Stimulated activated CD8-positive, alpha-beta memory T cell treated with anti-CD3 and anti-CD28 coated beads, Interleukin-15, amount 100 ng/mL, for 1 hour (primary cell): ENCODE measurements around the gene UROC1.
"Not testable (repeated sequence)": the region's sequence is repeated elsewhere in the genome, so short reads cannot be mapped to it uniquely, and the experiment has no call there.

Experiments used
- DNase-seq: peaks from one replicate; pipeline ENCODE4 v3.0.0-alpha.2; 2020; ENCODE audit warnings: low read depth

Gene UROC1

DNA sequence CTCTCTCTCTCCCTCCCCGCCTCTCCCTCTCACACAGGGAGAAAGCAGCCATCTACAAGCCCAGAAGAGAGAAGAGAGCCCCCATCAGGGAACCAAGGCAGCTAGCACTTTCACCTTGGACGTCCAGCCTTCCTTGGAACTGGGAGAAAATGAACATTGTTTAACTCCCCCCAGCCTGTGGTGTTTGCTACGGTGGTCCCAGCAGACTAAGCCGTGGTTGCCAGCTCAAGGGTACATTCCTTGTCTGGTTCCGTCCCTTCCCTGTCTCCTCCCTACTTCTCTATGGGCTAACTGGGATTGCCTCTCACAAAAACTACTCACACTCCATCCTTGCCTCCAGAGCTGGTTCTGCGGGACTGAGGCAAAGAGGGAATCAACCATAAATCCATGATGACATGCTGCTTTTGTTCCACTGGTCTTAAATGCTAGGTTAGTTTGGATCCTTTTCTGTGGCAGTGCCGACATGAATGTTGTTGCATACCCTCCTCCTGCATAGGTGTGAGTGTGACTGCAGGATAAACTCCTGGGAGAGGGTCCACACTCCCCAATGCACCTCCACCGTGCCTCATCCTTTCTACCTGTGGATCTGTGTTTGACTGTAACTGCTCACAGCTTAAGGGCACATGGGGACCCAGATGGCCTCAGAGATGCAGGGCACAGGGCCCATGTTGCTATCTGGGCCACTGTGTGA, 29.1 kb upstream of the UROC1 start:
- DNase-seq = no peak

DNA sequence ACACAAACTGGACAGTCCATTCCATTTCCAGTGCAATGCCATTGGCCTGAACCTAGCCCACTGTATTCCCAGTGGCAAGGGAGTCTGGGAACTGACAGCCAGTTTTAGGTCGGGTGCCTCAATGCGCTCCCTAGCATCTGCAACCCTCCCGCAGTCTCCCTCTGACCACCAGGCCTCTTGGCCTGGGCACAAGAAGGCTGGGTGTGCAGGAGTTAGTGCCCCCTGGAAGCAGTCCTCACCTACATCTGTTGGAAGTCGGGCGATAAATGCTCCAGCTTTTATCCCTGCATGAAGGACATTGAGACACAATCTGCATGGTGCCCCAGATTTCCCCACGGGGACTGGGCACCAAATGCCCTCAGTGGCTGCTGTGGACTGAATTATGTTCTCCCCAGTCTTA, 28.4 kb upstream of the UROC1 start:
- DNase-seq = no peak

DNA sequence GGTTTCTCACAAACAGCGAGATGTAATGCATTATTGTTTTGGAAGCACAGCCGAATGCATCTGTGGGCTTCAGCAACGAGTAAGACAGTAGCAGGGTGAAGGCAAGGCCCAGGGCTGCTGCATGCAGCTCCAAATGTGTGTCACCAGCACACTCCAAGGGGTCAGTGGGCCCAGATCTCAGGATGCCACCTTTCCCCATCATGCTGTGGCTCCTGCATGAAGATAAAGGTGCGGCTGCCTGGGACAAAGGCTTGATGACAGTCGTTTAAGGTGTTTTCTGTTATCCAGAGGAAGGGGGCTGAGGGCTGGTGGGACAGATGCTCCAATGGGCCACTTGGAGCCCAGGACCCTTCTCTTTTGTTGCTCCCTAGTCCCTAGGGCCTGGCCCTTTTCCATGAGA, 28.0 kb upstream of the UROC1 start:
- no peak for DNase-seq

DNA sequence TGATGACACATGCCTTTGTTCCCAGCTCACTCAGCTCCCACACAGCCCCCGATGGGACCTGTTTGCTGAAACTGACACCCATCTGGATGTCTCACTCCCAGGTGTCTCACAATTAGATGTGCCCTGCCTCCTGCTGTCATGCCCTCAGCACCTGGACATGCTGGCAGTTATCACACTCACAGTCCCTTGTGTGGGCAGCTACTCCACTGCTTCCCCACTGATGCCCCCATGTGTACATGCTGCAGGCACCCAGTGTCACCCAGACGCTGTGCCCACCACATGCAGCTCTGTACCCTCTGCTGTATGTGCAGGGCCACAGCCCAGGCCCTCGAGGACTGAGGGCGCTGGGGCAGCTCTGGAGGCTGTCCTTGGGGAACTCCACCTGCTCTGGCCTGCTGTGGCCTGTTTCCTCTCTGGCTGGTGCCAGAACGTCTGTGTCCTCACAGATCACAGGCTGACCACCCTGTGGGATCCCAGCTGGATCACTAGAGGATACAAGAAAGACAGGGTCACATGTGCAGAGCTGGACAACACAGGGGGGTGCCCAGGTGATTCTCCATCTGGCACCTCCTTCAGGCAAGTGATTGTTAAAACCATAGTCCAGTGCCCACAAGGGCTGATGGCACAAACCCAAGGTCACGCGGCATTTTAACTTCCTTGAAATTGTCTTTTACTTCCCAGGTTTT, 27.2 kb upstream of the UROC1 start:
- DNase-seq = no peak

DNA sequence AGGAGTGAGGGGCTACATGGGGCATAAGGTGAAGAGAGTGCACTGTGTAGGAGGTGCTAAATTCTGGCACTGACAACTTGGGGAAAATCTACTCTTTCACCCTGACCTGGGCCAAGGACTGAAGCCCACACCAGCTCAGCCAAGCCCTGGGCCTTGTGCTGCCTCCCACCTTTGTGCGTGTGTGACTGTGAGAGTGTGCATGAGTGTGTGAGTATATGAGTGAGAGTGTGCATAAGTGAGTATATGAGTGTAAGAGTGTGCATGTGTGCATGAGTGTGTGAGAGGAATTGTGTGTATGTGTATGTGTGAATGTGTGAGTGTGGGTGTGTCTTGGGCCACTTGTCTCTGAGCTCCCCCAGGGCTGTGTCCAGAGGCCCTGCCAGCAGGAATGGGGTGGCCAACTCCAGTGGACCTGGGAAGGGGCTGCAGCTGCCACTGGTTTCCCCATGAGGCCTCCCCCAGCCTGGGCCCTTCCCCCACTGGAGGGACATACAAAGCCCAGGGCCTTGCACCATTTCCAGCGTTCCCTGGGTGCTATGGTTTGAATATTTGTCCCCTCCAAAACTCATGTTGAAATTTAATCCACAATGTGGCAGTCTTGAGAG, 26.0 kb upstream of the UROC1 start:
- no peak for DNase-seq

DNA sequence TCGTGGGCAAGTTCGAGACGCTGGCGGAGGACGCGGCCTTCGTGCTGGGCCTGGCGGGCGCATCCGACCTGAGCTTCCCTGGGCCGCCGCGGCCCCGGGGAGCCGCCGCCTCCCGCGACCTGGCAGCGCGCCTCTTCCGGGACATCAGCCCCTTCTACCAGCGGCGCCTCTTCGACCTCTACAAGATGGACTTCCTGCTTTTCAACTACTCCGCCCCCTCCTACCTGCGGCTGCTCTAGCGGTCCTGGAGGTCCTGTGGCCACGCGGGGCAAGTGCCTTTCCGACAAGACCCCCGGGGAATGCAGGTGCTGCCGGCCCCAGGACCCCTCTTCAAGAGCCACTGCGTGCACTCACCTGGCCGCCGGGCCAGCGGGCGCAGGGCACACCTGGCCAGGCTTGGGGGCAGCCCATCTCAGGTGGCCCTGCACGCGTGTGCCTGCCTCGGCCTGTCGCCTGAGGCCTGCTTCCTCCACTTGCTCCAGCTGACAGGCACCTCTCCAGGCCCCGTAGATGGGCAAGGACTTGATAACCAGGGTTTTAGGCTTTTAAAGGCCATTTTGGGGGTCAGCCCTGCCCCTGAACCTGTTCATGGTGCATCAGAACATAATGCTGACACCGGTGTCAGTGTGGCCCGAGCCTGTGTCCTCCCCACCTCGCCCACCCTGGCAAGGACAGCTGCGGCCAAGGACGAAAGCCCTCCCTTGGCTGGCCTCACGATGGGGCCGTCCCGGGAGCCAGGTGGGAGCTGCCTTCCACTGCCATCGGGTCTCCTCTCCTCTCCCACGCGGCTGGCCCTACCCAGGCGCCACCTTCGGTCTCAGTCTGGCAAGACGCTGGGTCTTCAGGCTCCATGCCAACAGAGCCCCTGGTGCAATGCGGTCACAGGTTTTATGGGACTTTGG, 25.0 kb upstream of the UROC1 start:
- no peak for DNase-seq

DNA sequence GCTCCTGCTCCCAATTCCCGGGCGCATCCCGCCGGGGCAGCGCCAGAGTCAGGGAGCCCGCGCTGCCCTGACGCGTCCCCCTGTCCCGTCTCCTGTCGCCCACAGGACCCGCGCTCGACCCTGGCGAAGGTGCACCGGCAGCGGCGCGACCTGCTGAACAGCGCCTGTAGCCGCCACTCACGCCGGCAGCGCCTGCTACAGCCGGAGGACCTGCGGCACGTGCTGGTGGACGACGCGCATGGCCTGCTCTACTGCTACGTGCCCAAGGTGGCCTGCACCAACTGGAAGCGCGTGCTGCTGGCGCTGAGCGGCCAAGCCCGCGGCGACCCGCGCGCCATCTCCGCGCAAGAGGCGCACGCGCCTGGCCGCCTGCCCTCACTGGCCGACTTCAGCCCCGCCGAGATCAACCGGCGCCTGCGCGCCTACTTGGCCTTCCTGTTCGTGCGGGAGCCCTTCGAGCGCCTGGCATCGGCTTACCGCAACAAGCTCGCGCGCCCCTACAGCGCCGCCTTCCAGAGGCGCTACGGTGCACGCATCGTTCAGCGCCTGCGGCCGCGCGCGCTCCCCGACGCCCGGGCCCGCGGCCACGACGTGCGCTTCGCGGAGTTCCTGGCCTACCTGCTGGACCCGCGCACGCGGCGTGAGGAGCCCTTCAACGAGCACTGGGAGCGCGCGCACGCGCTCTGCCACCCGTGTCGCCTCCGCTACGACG, 24.2 kb upstream of the UROC1 start:
- no peak for DNase-seq

DNA sequence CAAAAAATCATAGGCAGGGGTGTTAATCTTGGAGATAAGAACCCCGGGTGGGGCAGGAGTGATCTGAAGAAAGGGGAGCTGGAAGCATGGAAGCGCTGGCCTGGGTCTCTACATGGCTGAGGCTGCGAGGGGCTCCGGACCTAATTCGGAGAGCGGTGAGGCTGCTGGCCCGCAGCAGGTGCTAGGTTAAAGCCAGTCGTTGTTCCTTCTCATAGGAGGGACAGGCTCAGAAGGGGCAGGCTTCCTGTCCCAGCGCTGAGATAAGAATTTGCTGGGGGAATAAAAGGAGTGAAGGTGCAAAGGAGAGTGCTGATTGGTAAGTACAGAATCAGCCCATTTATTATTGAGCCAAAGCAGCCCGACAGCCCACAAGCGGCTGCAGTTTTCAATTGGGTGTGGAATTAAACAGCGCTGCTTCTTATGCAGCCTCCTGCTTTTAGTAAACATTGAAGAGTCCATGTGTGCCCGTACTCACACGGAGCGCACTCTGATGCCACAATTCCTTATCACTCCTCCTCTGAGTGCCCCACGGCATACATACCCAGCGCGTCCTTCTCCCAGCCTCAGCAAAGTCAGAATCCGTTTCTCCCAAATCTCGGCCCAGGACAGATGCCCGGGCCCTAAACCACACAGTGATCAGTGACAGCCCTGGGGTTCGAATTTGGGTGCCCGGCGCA, 23.5 kb upstream of the UROC1 start:
- no peak for DNase-seq

DNA sequence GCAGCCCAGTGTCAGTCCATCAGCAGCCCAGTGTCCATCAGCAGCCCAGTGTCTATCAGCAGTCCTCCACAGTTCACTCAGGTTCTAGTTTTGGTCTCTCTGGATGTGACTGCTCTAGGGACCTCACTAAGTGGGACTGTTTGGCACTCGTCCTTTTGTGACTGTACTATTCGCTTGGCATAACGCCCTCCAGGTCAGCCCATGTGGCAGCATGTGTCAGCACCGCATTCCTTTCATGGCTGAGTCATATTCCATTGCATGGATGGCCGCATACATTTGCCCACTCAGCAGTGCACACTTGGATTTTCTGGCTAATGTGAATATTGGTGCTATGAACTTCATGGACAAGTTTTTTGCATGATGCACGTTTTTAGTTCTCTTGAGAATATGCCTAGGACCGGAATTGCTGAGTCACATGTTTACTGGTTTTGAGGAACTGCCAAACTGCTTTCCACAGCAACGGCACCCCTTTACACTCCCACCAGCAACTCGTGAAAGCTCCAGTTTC, 22.8 kb upstream of the UROC1 start:
- no peak for DNase-seq

DNA sequence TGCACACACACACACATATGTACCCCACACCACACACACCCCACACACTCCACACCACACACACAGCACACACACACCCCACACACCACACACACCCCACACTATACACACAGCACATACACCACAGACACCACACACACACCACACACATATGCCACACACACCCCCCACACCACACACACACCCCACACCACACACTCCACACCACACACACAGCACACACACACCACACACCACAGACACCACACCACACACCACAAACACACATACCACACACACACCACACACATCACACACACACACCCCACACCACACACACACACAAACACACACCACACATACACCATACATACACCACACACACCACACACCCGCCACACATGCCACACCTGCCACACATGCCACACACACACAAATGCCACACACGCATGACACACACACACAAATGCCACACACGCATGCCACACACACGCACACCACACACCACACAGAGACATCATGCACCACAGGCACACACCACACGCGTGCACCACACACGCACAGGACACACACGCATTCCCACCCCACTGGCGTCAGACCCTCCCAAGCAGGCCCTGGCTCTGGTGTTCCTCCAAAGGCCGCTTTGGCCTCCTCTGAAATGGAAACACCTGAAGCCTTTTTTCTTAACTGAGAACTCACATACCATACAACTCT, 22.1 kb upstream of the UROC1 start:
- DNase-seq = no peak

DNA sequence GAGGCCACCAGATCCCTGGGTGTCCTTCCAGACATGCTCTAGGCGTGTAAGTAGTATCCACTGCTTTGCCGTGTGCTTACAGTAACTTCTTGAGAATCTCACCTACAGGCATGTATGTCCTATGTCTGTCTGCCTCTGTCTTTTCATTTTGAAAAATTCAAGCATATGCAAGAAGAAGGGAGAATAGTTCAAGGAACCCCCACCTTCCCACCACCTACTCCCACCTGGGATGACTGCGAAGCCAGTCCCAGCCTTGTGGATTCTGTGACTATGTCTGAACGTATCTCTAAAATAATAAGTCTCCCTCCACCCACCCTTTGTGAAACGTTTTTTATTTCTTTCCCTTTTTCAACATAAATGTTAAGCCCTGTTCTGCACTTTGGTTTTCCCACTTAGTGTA, 21.4 kb upstream of the UROC1 start:
- no peak for DNase-seq

DNA sequence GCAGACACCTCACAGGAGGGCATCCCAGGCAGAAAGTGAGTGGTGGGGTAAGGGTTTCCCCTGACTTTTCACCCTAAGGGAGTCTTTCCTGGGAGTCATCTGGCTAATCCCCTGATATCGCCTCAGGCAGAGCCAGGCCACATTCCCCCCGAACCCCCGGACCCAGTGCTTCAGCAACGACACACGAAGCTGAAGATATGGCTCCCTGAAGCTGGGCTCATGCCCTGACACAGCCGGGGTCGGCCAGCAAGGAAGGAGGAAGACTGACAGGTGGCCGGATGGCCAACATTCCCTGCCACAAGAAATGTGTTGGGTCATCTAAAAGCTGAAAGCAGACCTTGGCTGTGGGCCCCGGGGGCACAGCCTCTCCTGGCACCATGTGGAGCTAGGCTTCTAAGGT, 20.7 kb upstream of the UROC1 start:
- DNase-seq = no peak

DNA sequence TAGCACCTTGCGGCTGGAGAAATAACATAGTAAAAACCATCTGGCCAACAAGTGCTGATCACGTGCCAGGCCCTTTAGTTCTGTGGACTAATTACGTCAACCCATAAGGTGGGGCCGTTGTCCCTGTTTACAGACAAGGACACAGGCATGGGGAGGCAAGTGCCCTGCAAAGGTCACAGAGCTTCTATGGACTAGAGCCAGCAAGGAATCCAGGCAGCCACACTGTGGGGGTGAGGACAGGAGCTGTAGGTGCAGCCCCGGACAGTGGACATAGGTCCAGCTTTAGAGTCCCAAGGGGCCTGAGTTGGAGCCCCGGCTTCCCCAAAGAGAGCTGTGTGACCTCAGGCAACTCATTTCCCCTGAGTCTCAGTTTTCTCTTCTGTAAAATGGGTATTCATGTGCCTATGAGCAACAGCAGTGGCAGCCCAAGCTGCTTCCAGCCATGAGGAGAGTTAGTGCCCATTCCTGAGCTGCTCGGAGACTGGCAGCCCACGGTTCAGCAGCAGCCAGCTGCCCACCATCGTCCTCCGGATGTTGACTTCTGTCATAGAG, 20.2 kb upstream of the UROC1 start:
- DNase-seq = no peak

DNA sequence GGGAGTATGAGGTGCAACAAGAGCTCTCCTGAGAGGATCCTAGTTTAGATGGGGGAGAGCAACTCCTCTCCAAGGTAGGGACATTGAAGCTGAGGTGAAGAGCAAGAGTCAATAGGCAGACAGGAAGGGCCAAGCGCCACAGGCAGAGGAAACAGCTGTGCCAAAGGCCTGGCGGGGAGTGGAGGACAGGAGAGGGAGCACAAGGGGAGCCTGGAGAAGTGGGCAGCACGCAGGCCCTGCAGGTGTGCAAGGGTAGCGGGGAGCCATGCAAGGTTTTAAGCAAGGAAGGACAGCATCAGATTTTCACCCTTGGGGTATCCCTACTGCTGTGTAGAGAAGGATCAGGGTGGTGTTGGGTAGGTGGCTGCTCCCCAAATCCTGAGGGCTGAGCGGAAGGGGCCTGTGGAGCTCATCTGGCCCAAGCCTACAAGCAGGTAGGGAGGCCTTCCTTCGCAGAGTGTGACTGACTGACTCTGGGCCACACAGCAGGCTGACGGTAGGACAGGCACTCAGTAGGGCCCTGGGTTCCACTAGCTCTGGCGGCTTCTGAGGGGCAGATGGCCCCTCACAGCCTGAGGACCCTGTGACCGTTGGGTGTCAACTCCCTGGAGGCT, 19.6 kb upstream of the UROC1 start:
- no peak for DNase-seq

DNA sequence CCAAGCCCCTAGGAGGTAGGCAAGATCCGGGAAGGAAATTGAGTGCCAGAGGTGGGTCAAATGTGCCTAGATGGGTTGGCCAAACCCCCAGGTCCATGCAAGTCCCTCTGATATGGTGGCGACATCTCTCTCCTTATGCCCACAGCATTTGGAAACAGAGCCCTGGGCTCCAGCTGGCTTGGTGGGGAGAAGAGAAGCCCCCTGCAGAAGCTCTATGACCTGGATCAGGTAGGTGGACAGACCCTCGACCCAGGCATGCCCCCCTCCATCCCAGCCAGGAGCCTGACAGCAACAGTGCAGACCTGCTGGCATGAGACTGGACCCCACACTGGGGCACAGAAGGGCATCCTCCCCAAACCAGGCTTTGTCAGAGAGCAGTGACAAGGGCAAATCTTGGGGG, 18.6 kb upstream of the UROC1 start:
- no peak for DNase-seq

DNA sequence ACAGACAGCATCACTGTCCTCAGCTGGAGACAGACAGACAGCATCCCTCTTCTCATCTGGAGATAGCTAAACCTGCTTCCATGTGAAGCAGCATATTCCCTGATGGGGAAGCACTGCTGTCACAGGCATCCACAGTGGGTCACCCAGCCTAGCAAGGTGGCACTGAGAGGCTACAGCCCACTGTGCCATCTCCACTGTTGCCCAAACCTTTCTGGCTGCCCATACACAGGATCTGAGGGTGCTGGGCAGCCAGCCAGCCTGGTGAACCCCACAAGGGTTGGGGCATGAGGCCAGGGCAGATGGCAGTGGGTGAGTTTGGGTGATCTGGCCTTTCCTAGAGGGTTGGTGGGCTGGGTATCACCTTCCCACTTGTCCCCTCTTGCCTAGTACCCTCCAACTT, 18.1 kb upstream of the UROC1 start:
- no peak for DNase-seq

DNA sequence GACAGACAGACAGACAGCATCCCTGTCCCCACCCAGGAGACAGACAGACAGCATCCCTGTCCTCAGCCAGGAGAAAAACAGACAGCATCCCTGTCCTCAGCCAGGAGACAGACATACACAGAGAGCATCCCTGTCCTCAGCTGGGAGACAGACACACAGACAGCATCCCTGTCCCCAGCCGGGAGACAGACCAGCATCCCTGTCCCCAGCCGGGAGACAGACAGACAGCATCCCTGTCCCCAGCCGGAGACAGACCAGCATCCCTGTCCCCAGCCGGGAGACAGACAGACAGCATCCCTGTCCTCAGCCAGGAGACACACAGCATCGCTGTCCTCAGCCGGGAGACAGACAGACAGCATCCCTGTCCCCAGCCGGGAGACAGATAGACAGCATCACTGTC, 17.1 kb upstream of the UROC1 start:
- DNase-seq = not testable (repeated sequence)

DNA sequence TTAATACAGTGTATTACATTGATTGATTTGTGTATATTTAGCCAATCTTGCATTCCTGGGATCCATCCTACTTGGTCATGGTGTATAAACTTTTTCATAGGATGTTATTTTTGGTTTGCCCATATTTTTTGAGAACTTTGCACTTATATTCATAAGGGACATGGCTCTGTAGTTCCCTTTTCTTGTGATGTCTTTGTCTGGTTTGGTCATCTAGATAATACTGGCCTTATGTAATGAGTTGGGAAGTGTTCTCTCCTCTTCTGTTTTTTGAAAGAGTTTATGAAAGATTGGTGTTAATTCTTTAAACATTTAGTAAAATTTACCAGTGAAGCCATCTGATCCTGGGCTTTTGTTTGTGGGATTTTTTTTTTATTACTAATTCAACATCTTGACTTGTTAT, 15.9 kb upstream of the UROC1 start:
- DNase-seq = no peak

DNA sequence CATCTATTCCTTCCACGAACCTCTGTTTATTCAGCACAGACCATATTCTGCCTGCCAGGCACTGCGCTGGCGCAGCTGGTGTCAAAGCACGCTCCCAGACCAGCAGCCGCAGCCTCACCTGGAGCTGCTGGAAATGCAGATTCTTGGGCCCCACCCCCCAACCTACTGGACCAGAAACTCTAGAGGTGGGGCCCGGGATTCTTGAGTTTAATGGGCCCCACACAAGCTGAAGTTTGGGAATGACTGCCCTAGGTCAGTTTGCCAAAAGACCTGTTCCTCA, 13.4 kb upstream of the UROC1 start:
- no peak for DNase-seq
